ENCODE measurements around the gene CDH4. TPM values are rescaled to one million over a fixed set of nuclear protein-coding genes. Genes with fewer than 3 reads are reported as not detected.
"Not testable (repeated sequence)": the region's sequence is repeated elsewhere in the genome, so short reads cannot be mapped to it uniquely, and the experiment has no call there.

The CDH4 gene
- polyA plus RNA-seq, 1 donor (not counting 4 experiments of a cell fraction or from before 2014, with no cell fraction given): 2.2 TPM

DNA sequence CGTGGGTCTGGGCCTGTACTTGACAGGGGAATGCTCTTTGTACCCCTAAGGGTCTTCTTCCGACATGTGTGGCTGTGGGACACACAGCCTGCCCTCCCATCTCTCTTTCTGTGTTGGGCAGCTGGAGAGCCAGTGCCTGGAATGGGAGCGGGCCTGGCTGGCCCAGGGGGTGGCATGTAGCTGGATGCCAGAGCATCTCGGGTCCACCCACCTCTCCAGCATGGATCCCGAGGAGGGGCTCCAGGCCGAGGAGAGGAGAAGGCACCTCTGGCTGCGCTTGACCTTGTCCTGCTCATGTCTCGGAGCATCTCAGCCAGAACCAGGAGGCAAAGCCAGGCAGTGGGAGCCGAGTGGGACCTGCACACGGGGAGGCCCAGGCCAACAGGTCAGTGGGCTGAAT lies 16.0 kb downstream of the CDH4 start:
- Histone ChIP-seq H3K9me1 (ENCODE audit: control insufficient read depth, extremely low read depth, insufficient read depth, low read length) (no peaks in the 10 kb centered on the region), H3K27me3 (ENCODE audit: control insufficient read depth, extremely low read depth, insufficient read depth, low read length) (no peaks in the 10 kb centered on the region), H3K27ac (ENCODE audit: control insufficient read depth, insufficient read depth, low read length) (no peak overlapping the region), H3K4me2 (ENCODE audit: control insufficient read depth, extremely low read depth, insufficient read depth, low read depth, low read length) (no peak overlapping the region), H3K9ac (ENCODE audit: control insufficient read depth, extremely low read depth, insufficient read depth, low read length) (no peak overlapping the region), H2AFZ (ENCODE audit: control insufficient read depth, low read length) (no peak overlapping the region), H3K9me3 (ENCODE audit: control insufficient read depth, low read depth, low read length) (no peaks in the 10 kb centered on the region), H3K36me3 (ENCODE audit: control insufficient read depth in 2 of 2, extremely low read depth in 1 of 2, insufficient read depth in 2 of 2, low read length in 2 of 2) (peaks cover 11 to 43% of the 10 kb centered on the region in 2 experiments), H4K20me1 (ENCODE audit: control insufficient read depth, extremely low read depth, insufficient read depth, low read length) (peaks cover 26% of the 10 kb centered on the region), H3K4me1 (ENCODE audit: control insufficient read depth, extremely low read depth, insufficient read depth, low read length) (no peaks in the 10 kb centered on the region), H3K79me2 (ENCODE audit: control insufficient read depth, insufficient read depth, low read length) (peaks cover 53% of the 10 kb centered on the region), H3K4me3 (ENCODE audit: control insufficient read depth in 2 of 3, extremely low read depth in 1 of 3, insufficient read depth in 2 of 3, low read depth in 1 of 3, low read length in 3 of 3) (no peak overlapping the region)
- FAIRE-seq (no peak), DNase-seq (ENCODE audit: low read depth, low spot score) (no peak)
- dilution Hi-C loops (cut with MboI; ENCODE audit: extremely low pct_ligation_motif_present, low sequenced_read_pairs): no loop called here
- TF ChIP-seq EZH2 (IDR thresholded peaks at IDR 0.05; ENCODE audit: low read length): no peak
- TF ChIP-seq, protein P1, sequence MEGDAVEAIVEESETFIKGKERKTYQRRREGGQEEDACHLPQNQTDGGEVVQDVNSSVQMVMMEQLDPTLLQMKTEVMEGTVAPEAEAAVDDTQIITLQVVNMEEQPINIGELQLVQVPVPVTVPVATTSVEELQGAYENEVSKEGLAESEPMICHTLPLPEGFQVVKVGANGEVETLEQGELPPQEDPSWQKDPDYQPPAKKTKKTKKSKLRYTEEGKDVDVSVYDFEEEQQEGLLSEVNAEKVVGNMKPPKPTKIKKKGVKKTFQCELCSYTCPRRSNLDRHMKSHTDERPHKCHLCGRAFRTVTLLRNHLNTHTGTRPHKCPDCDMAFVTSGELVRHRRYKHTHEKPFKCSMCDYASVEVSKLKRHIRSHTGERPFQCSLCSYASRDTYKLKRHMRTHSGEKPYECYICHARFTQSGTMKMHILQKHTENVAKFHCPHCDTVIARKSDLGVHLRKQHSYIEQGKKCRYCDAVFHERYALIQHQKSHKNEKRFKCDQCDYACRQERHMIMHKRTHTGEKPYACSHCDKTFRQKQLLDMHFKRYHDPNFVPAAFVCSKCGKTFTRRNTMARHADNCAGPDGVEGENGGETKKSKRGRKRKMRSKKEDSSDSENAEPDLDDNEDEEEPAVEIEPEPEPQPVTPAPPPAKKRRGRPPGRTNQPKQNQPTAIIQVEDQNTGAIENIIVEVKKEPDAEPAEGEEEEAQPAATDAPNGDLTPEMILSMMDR (optimal IDR thresholded peaks at IDR 0.05 in 1 of 3, IDR thresholded peaks at IDR 0.05 in 1 of 3, conservative IDR thresholded peaks at IDR 0.05 in 1 of 3; ENCODE audit: extremely low read depth in 1 of 3, insufficient read depth in 2 of 3, low read length in 3 of 3): no peak

DNA sequence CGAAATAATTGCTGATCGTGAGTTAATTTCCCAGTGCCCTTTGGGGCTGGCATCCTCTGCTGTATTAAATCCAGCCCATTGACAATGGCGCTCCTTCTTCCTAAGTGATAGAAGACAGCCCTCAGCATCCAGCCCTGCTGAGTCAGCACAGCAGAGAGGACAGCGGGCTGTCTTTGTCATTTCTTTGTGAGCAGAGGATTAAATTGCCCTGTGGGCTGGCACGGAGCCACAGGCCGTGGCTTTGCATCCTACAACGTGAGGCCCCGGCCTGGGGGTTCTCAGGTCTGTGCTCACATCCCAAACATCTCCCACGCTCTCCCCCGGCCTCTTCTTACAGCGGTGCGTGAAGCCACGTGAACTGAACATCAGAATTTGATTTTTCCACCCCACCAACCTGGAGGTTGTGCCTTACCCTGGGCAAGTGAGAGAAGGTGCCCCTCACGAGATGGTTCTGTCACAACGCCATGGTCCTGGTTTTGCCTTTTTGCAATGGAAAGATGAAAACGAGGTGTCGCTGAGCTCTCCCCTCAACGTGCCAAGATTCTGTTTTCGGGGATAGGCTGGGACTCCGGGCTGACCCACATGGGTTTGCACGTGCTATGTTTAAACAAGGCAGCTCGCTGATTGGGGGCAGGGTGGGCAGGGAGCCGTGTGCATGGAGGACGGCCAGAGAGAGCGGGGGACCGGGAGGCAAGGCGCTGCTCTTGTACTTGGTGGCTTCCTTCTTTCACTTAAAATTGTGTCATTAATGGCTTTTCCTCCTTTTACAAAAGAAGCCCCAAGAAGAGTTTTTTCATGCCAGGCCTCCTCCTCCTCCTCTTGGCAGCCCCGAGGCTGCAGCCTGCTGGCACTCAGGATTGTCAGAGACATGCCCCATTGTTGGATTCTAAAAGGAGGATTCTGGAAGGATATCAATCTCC lies 19.5 kb downstream of the CDH4 start:
- Histone ChIP-seq H3K27me3 (ENCODE audit: control insufficient read depth, extremely low read depth, insufficient read depth, low read length) (no peaks in the 10 kb centered on the region), H3K4me1 (ENCODE audit: control insufficient read depth, extremely low read depth, insufficient read depth, low read length) (no peaks in the 10 kb centered on the region), H3K36me3 (ENCODE audit: control insufficient read depth in 2 of 2, extremely low read depth in 1 of 2, insufficient read depth in 2 of 2, low read length in 2 of 2) (peaks cover 6 to 22% of the 10 kb centered on the region in 2 experiments), H3K27ac (ENCODE audit: control insufficient read depth, insufficient read depth, low read length) (no peak overlapping the region), H3K9me3 (ENCODE audit: control insufficient read depth, low read depth, low read length) (no peaks in the 10 kb centered on the region), H3K4me2 (ENCODE audit: control insufficient read depth, extremely low read depth, insufficient read depth, low read depth, low read length) (no peak overlapping the region), H2AFZ (ENCODE audit: control insufficient read depth, low read length) (no peak overlapping the region), H3K9ac (ENCODE audit: control insufficient read depth, extremely low read depth, insufficient read depth, low read length) (no peak overlapping the region), H3K4me3 (ENCODE audit: control insufficient read depth in 2 of 3, extremely low read depth in 1 of 3, insufficient read depth in 2 of 3, low read depth in 1 of 3, low read length in 3 of 3) (no peak overlapping the region), H4K20me1 (ENCODE audit: control insufficient read depth, extremely low read depth, insufficient read depth, low read length) (peaks cover 28% of the 10 kb centered on the region), H3K79me2 (ENCODE audit: control insufficient read depth, insufficient read depth, low read length) (peaks cover 67% of the 10 kb centered on the region), H3K9me1 (ENCODE audit: control insufficient read depth, extremely low read depth, insufficient read depth, low read length) (no peaks in the 10 kb centered on the region)
- no peak for TF ChIP-seq EZH2 (IDR thresholded peaks at IDR 0.05; ENCODE audit: low read length)
- TF ChIP-seq, protein P1 (optimal IDR thresholded peaks at IDR 0.05 in 1 of 3, IDR thresholded peaks at IDR 0.05 in 1 of 3, conservative IDR thresholded peaks at IDR 0.05 in 1 of 3; ENCODE audit: extremely low read depth in 1 of 3, insufficient read depth in 2 of 3, low read length in 3 of 3): no peak
- dilution Hi-C loops (cut with MboI; ENCODE audit: extremely low pct_ligation_motif_present, low sequenced_read_pairs): no loop called here
- DNase-seq (ENCODE audit: low read depth, low spot score) (no peak), FAIRE-seq (no peak)

DNA sequence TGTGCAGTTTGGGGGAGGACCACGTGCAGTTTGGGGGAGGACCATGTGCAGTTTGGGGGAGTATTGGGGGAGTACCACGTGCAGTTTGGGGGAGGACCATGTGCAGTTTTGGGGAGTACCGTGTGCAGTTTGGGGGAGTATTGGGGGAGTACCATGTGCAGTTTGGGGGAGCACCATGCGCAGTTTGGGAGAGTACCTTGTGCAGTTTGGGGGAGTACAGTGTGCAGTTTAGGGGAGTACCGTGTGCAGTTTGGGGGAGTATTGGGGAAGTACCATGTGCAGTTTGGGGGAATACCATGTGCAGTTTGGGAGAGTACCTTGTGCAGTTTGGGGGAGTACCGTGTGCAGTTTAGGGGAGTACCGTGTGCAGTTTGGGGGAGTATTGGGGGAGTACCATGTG lies 21.0 kb downstream of the CDH4 start:
- H3K4me1 ChIP-seq (ENCODE audit: control insufficient read depth, extremely low read depth, insufficient read depth, low read length); H3K9me3 ChIP-seq (ENCODE audit: control insufficient read depth, low read depth, low read length); H3K4me2 ChIP-seq (ENCODE audit: control insufficient read depth, extremely low read depth, insufficient read depth, low read depth, low read length); H3K27me3 ChIP-seq (ENCODE audit: control insufficient read depth, extremely low read depth, insufficient read depth, low read length); H3K27ac ChIP-seq (ENCODE audit: control insufficient read depth, insufficient read depth, low read length); H3K9me1 ChIP-seq (ENCODE audit: control insufficient read depth, extremely low read depth, insufficient read depth, low read length); DNase-seq (ENCODE audit: low read depth, low spot score); dilution Hi-C loops (cut with MboI; ENCODE audit: extremely low pct_ligation_motif_present, low sequenced_read_pairs); H3K9ac ChIP-seq (ENCODE audit: control insufficient read depth, extremely low read depth, insufficient read depth, low read length); H3K4me3 ChIP-seq (ENCODE audit: control insufficient read depth in 2 of 3, extremely low read depth in 1 of 3, insufficient read depth in 2 of 3, low read depth in 1 of 3, low read length in 3 of 3); FAIRE-seq; H2AFZ ChIP-seq (ENCODE audit: control insufficient read depth, low read length): not testable (repeated sequence)
- peaks cover 27% of the 10 kb centered on the region for H4K20me1 ChIP-seq (ENCODE audit: control insufficient read depth, extremely low read depth, insufficient read depth, low read length)
- H3K36me3 ChIP-seq (ENCODE audit: control insufficient read depth in 2 of 2, extremely low read depth in 1 of 2, insufficient read depth in 2 of 2, low read length in 2 of 2): peaks cover 0 to 20% of the 10 kb centered on the region in 2 experiments
- H3K79me2 ChIP-seq (ENCODE audit: control insufficient read depth, insufficient read depth, low read length): peaks cover 68% of the 10 kb centered on the region

All from keratinocyte (primary cell).